Stimulated activated CD8-positive, alpha-beta memory T cell treated with anti-CD3 and anti-CD28 coated beads, Interleukin-7, amount 100 ng/mL, for 4 hours (primary cell): ENCODE measurements around the gene PATJ.
"Not testable (repeated sequence)": the region's sequence is repeated elsewhere in the genome, so short reads cannot be mapped to it uniquely, and the experiment has no call there.

Experiments used
- DNase-seq, 2 donors: peaks; one replicate each; pipeline ENCODE4 v3.0.0-alpha.2; 2020; ENCODE audit warnings: low read depth in 2 of 2

PATJ gene

GRCh38 chr1:62092110-62092509 lies 349.8 kb downstream of the PATJ start:
- no peak for DNase-seq

GRCh38 chr1:62093261-62093660 lies 351.0 kb downstream of the PATJ start:
- no peak for DNase-seq

- DNase-seq, result no peak
Observed at GRCh38 chr1:62097464-62097863, 355.2 kb downstream of the PATJ start.

GRCh38 chr1:62100442-62100841 lies 358.2 kb downstream of the PATJ start:
- DNase-seq, result no peak

GRCh38 chr1:62103846-62104245 lies 361.6 kb downstream of the PATJ start:
- DNase-seq, result no peak

- DNase-seq, result no peak
Observed at GRCh38 chr1:62107923-62108322, 365.6 kb downstream of the PATJ start.

- no peak for DNase-seq
Observed at GRCh38 chr1:62109124-62109523, 366.8 kb downstream of the PATJ start.

GRCh38 chr1:62110198-62110817 lies 368.0 kb downstream of the PATJ start:
- DNase-seq, result no peak

- no peak for DNase-seq
Observed at GRCh38 chr1:62111084-62111483, 368.8 kb downstream of the PATJ start.

- DNase-seq, result no peak
Observed at GRCh38 chr1:62113507-62113906, 371.2 kb downstream of the PATJ start.

GRCh38 chr1:62117018-62117750 lies 374.9 kb downstream of the PATJ start:
- DNase-seq, result no peak

GRCh38 chr1:62126579-62127290 lies 384.5 kb downstream of the PATJ start:
- DNase-seq, result no peak

GRCh38 chr1:62128745-62129144 lies 386.5 kb downstream of the PATJ start:
- no peak for DNase-seq

GRCh38 chr1:62131093-62131725 lies 388.9 kb downstream of the PATJ start:
- DNase-seq, result no peak

- DNase-seq, result no peak
Observed at GRCh38 chr1:62138029-62138428, 395.7 kb downstream of the PATJ start.

GRCh38 chr1:62139410-62139809 lies 397.1 kb downstream of the PATJ start:
- no peak for DNase-seq

- DNase-seq, result no peak
Observed at GRCh38 chr1:62140666-62141065, 398.4 kb downstream of the PATJ start.

GRCh38 chr1:62142496-62142895 lies 400.2 kb downstream of the PATJ start:
- DNase-seq, result no peak

GRCh38 chr1:62144238-62144831 lies 402.1 kb downstream of the PATJ start:
- DNase-seq, result no peak

GRCh38 chr1:62159940-62160348 lies 417.7 kb downstream of the PATJ start:
- no peak for DNase-seq

- no peak for DNase-seq
Observed at GRCh38 chr1:62161711-62162110, 419.4 kb downstream of the PATJ start.

GRCh38 chr1:62170380-62170779 lies 428.1 kb downstream of the PATJ start:
- DNase-seq, result not testable (repeated sequence)
